Measurements from ENCODE around the gene SLC44A4. TPM values are rescaled to one million over a fixed set of nuclear protein-coding genes. Genes with fewer than 3 reads are reported as not detected.
A peak's percentile ranks its signal among the peaks of the same experiment; 100 is the strongest.

SLC44A4 gene
- total and polyA plus RNA-seq, 9 of the 15 experiments (the other 6 are each of a cell fraction or from before 2014, with no cell fraction given), result 7.9 to 18.6 (median 11.2) TPM

DNA sequence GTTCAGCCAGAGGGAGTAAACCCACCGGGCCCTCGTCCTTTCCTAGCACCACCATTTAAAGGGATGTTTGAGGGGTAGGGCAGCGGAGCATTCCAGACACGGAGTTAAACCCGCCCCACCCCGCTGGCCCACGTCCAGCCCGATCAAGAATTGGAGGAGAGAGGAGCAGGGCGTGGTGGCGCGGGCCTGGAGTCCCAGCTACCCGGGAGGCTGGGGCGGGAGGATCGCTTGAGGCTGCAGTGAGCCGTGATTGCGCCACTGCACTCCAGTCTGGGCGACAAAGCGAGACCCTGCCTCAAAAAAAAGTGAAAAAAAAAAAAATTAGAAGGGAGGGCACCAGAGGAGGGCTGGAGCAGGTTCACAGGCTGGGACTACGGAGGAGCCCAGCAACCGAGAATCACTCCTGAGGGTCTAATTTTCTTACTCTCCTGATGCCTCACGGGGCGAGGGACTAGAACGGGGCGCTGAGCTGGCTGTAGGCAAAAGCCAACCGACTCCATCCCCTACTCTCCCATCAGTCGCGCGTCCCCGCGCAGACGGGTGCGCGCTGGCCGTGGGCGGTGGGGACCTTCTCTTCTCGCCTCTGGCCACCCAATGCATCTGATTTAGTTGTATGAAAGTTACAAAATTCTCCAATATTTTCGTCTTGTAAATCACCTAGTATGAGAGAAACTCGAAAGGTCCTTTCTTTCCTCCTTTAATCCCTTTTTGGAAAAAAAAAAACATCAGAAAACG lies 57.3 kb downstream of the SLC44A4 start:
- DNase-seq (ENCODE audit: extremely low read depth in 1 of 4, low spot score in 3 of 4), result peak; percentile 70 to 92 (median 76)
- WGBS (ENCODE audit: insufficient coverage, low coverage, missing lambda C conversion rate), result 2% methylated on average over 39 of the region's 39 CpGs
- no peaks in the 10 kb centered on the region for H3K9me3 ChIP-seq (replicated peaks; ENCODE audit: control insufficient read depth, insufficient read depth, low read depth, low read length)
- no peak for FAIRE-seq
- H3K36me3 ChIP-seq (ENCODE audit: control insufficient read depth, insufficient read depth, low read length), result peaks cover 23% of the 10 kb centered on the region
- BruUV-seq (replicated peaks), result TSS peak; percentile 74
- H3K4me2 ChIP-seq (ENCODE audit: insufficient read depth, low read length), result peak overlapping the region; percentile 84
- ATAC-seq, result peak; percentile 64
- H3K9me1 ChIP-seq (ENCODE audit: control insufficient read depth, insufficient read depth, low read length), result no peaks in the 10 kb centered on the region
- POLR2A ChIA-PET, result interaction anchor here (0.8 to 6.4 kb wide), 20 partner anchors 8 to 1150 kb away, joined by 3 to 93 read pairs (median 6); partner anchors contain the start of genes BAG6, CSNK2B, DDAH2 and GPANK1
- peaks cover 16% of the 10 kb centered on the region for H4K20me1 ChIP-seq (replicated peaks; ENCODE audit: control insufficient read depth, insufficient read depth, low read length)
- peak overlapping the region; percentile 59 for H3K4me3 ChIP-seq
- intact Hi-C loops (cut with micrococcal nuclease) (loop anchor here (10.0 kb wide), 1 partner anchor 353 kb away; the partner anchor contains the start of genes AGPAT1 and RNF5), in situ Hi-C loops (cut with MboI) (no loop called here)
- peaks cover 67% of the 10 kb centered on the region for H3K79me2 ChIP-seq (ENCODE audit: control insufficient read depth, insufficient read depth, low read length)
- peak overlapping the region; percentile 90 for H2AFZ ChIP-seq (ENCODE audit: low read depth, low read length)
- CTCF ChIA-PET (ENCODE audit: low intra/inter-chr PET ratio), result no interaction called here
- H3K27me3 ChIP-seq (ENCODE audit: control insufficient read depth in 2 of 2, insufficient read depth in 2 of 2, low read length in 2 of 2), result no peaks in the 10 kb centered on the region
- H3K4me1 ChIP-seq (replicated peaks in 1 of 2; ENCODE audit: control insufficient read depth in 2 of 2, insufficient read depth in 2 of 2, low read length in 2 of 2), result peaks cover 47 to 56% of the 10 kb centered on the region in 2 experiments
- peak overlapping the region; percentile 69 to 92 for H3K9ac ChIP-seq (ENCODE audit: insufficient read depth in 1 of 2, low read depth in 2 of 2, low read length in 2 of 2)
- H3K27ac ChIP-seq (ENCODE audit: extremely low read depth, low read depth, low read length), result peak overlapping the region; percentile 99
- TF ChIP-seq BHLHE40 (IDR thresholded peaks at IDR 0.05; ENCODE audit: low read length) (0 out of 2 replicates have a peak, but pooled peaks have one; percentile 7), DMBX1 (CRISPR knock-in tag; IDR thresholded peaks at IDR 0.05; ENCODE audit: borderline replicate concordance) (peak; percentile 83), ELF2 (CRISPR knock-in tag; IDR thresholded peaks at IDR 0.05) (0 out of 2 replicates have a peak, but pooled peaks have one; percentile 22), SMARCA5 (IDR thresholded peaks at IDR 0.05) (peak; percentile 96), ZC3H11A (IDR thresholded peaks at IDR 0.05; ENCODE audit: low read depth, low read length) (peak; percentile 20; the same call in 1 of the 2 replicates), ZBTB17 (CRISPR knock-in tag; IDR thresholded peaks at IDR 0.05) (no peak), ZNF175 (CRISPR knock-in tag; IDR thresholded peaks at IDR 0.05; ENCODE audit: low read depth) (no peak; the same call in 1 of the 2 replicates), PHF8 (IDR thresholded peaks at IDR 0.05; ENCODE audit: borderline replicate concordance, low read length) (peak; percentile 61; the same call in 1 of the 2 replicates), E2F1 (CRISPR knock-in tag; IDR thresholded peaks at IDR 0.05) (peak; percentile 73; the same call in 1 of the 2 replicates), TAF7 (tag; IDR thresholded peaks at IDR 0.05) (peak; percentile 52; the same call in 1 of the 2 replicates), NR4A1 (CRISPR knock-in tag; IDR thresholded peaks at IDR 0.05) (no peak), NR4A1 (tag; IDR thresholded peaks at IDR 0.05) (peak; percentile 65; the same call in 1 of the 2 replicates), ZBTB7A (IDR thresholded peaks at IDR 0.05; ENCODE audit: borderline replicate concordance, control insufficient read depth, low read depth, low read length) (peak; percentile 60; the same call in 1 of the 2 replicates), TCF7L2 (IDR thresholded peaks at IDR 0.05; ENCODE audit: low read depth, low read length) (no peak), CEBPG (CRISPR knock-in tag; IDR thresholded peaks at IDR 0.05) (peak; percentile 65), CEBPG (tag; conservative IDR thresholded peaks at IDR 0.05 in 1 of 2, IDR thresholded peaks at IDR 0.05 in 1 of 2) (peak; percentile 69 to 70)
- TF ChIP-seq, protein P1, sequence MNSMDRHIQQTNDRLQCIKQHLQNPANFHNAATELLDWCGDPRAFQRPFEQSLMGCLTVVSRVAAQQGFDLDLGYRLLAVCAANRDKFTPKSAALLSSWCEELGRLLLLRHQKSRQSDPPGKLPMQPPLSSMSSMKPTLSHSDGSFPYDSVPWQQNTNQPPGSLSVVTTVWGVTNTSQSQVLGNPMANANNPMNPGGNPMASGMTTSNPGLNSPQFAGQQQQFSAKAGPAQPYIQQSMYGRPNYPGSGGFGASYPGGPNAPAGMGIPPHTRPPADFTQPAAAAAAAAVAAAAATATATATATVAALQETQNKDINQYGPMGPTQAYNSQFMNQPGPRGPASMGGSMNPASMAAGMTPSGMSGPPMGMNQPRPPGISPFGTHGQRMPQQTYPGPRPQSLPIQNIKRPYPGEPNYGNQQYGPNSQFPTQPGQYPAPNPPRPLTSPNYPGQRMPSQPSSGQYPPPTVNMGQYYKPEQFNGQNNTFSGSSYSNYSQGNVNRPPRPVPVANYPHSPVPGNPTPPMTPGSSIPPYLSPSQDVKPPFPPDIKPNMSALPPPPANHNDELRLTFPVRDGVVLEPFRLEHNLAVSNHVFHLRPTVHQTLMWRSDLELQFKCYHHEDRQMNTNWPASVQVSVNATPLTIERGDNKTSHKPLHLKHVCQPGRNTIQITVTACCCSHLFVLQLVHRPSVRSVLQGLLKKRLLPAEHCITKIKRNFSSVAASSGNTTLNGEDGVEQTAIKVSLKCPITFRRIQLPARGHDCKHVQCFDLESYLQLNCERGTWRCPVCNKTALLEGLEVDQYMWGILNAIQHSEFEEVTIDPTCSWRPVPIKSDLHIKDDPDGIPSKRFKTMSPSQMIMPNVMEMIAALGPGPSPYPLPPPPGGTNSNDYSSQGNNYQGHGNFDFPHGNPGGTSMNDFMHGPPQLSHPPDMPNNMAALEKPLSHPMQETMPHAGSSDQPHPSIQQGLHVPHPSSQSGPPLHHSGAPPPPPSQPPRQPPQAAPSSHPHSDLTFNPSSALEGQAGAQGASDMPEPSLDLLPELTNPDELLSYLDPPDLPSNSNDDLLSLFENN (IDR thresholded peaks at IDR 0.05; ENCODE audit: low read depth in 2 of 2, low read length in 2 of 2), result peak in 1 of 2 experiments; percentile 8; a peak in 1 of 4 replicates
